Measurements from ENCODE around the gene ENDOV. TPM values are rescaled to one million over a fixed set of nuclear protein-coding genes. Genes with fewer than 3 reads are reported as not detected.

Gene ENDOV
- total RNA-seq, 1 experiment from 2014 or later, result 15.0 TPM

GRCh38 chr17:80449194-80449929 lies 34.4 kb downstream of the ENDOV start:
- DNase-seq (ENCODE audit: low read depth, low spot score), result no peak
- in situ Hi-C loops (cut with HindIII; ENCODE audit: low pct_unique_long_range_greater_than_20kb, low sequenced_read_pairs), result loop anchor here (25.0 kb wide), 2 partner anchors 88 to 188 kb away; partner anchors contain the start of gene RPTOR

- DNase-seq (ENCODE audit: low read depth, low spot score), result no peak
- in situ Hi-C loops (cut with HindIII; ENCODE audit: low pct_unique_long_range_greater_than_20kb, low sequenced_read_pairs), result loop anchor here (25.0 kb wide), 2 partner anchors 87 to 187 kb away; partner anchors contain the start of gene RPTOR
Observed at GRCh38 chr17:80449930-80450576, 35.1 kb downstream of the ENDOV start.

DNA sequence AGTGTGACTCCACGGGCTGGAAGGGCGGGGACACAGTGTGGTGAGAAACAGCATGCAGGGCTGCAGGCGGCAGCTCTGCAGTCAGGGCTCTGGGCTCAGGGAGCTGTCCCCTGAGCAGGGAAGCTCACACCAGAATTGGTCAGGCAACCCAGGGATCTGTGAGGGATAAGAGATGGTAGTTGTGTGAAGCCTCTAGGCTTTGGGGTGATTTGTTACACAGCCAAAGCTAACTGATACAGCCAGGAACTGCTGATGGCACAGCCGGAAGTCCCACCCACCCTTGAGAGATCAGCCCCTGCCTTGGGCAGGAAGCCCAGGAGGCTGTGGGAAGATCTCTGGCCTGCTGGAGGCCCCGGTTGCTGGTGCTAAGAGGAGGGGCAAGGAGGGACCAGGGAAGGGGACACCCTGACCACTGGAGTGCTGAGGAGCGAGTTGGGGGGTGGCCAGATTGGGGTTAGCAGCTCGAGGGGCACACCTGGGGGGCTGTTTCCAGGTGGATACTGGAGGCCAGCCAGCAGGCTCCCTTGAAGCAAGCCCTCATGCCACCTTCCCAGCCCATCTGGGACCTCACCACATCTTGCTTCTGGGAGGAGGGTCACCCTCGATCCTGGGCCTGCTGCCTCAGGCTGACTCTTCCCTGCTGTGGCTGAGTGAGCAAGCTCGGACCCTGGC lies 36.3 kb downstream of the ENDOV start:
- in situ Hi-C loops (cut with HindIII; ENCODE audit: low pct_unique_long_range_greater_than_20kb, low sequenced_read_pairs), result no loop called here
- DNase-seq (ENCODE audit: low read depth, low spot score), result no peak

DNA sequence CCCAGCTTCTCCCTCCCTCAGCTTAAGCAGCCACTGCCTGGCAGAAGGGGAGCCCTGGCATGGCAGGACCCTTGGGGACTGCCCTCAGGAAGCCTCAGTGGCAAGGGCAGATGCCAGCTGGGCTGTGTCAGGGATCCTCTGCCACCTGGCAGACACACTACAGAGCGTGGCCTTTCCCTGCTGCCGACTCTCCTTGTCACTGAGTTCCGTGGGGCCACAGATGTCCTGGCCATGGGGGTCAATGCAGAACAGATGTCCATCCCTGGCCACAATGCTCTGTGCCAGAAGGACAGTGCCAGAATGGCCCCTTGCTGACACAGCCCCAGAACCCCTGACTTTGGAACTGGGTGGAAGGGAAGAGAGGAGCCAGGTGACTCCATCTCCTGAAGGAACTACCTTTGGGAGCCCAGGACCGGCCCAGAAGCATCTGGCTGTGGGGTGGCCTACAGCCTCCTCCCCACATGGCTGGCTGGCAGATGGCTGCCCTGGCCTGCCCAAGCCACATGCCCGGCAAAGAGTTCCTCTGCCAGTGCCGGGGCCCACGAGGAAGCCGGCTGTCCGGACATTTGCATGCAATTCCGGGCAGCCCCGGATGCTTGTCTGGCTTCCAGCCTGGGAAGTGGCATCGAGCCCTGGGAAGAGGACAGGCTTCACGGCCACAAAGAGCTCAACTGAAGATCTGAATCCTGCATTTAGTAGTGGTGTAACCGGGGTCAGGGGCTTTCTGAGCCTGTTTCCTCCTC lies 37.4 kb downstream of the ENDOV start:
- in situ Hi-C loops (cut with HindIII; ENCODE audit: low pct_unique_long_range_greater_than_20kb, low sequenced_read_pairs), result no loop called here
- DNase-seq (ENCODE audit: low read depth, low spot score), result no peak

DNA sequence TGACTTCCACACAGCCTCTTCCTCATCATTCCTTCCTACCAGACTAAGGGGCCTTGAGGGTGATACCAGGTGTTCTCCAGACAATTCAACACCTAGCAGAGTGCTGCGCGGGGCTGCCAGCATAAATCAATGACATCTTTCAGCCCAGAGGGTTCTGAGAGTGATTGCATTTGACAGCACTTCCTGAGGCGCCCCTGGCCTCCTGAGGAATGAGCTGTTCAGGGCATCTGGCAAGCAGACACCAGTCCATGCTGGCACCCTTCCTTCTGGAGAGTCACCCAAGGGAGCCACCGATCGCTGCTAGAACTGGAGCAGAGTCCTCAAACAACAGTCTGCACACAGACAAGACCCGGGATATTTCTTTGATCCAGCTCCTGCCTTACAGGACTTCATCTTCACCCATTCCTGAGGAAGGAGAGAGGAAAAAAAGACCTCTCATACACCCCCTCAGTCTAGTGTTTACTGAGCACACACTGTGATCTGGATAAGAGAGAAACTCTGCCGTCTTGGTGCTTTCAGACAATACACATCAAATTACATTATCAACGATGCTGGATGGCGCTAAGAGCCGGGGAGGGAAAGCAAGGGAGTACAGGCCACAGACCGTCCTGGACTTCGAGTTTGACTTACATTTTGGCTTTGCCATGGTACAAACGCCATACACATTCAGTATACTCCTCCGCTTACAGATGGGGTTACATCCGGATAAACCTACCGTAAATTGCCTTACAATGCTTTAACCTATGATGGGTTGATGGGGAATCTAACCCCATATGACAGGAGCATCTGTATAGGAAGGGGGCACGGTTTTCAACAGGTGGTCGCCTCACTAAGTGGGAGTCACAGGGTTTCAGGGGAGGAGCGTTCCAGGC lies 38.4 kb downstream of the ENDOV start:
- DNase-seq (ENCODE audit: low read depth, low spot score), result no peak
- in situ Hi-C loops (cut with HindIII; ENCODE audit: low pct_unique_long_range_greater_than_20kb, low sequenced_read_pairs), result no loop called here

GRCh38 chr17:80453998-80454556 lies 39.1 kb downstream of the ENDOV start:
- in situ Hi-C loops (cut with HindIII; ENCODE audit: low pct_unique_long_range_greater_than_20kb, low sequenced_read_pairs), result no loop called here
- DNase-seq (ENCODE audit: low read depth, low spot score), result no peak

DNA sequence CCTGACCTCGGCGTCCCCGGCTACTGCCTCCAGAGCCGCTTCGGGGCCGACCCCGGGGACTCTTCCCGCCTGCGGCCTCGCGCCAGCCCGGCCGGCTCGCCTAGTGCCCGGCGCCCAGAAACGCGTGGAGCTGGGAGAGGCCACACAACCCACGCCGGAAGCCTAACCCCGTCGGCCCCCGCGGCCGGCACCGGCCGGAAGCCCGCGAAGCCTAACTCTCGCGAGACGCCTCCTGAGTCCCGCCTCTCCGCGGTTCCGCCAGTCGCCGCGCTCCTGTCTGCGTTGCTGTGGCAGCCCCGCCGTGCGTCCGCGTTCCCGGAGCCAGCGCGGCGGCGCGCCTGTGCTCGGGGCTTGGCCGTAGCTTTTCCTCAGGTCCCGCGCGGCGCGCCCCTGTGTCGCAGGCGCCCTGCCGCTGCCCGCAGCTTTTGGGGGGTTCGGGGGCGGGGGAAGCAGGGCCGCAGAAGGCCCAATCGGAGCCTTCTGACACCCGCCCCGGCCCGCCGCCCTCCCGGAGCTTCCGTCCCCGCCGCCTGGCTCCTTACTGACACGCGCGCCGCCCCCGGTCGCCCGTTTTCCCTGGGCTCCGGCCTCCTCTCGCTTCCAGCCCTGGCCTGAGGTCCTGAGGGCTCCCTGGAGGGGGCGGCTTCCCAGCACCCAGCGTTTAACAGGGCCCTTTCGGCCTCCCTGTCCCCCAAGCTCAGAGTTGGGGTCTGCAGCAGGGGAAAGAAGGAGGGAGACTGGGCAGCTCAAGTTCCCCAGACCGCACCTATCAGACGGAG lies 39.8 kb downstream of the ENDOV start:
- in situ Hi-C loops (cut with HindIII; ENCODE audit: low pct_unique_long_range_greater_than_20kb, low sequenced_read_pairs), result no loop called here
- DNase-seq (ENCODE audit: low read depth, low spot score), result peak; percentile 99

DNA sequence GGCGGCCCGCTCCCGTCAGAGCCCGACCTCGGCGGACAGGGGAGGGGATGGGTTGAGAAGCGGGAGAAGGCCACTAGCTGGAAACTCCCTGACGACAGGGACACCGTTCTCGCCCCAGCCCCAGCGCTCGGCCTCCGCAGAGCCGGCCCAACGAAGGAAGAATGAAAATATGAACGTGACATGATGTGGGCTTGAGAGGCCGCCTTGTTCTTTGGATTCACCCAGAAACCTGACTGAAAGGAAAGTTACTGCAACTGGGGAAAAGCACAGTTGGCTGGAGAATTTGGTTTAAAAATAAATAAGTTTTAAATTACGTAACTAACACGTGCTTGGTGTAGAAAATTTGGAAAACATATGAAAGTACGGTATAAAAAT lies 40.4 kb downstream of the ENDOV start:
- peak; percentile 70 for DNase-seq (ENCODE audit: low read depth, low spot score)
- in situ Hi-C loops (cut with HindIII; ENCODE audit: low pct_unique_long_range_greater_than_20kb, low sequenced_read_pairs), result no loop called here

DNA sequence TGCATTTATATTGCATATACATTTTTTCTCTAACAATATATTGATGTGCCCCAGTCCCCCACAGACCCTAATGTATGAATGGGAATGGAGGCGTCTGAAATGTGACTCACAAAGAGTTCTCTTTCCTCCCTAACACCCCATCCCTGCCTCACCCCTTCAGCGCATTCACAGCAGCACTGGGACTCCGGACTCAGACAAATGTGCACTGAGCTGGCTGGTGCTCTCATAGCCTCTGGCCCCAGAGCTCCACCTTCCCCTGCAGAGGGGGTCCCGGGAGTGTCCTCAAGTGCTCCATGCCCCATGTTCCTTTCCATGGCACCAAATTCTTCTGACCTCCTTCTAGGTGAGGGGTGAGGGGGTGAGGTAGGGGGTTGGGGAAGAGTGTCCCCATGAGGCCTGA lies 40.8 kb downstream of the ENDOV start:
- DNase-seq (ENCODE audit: low read depth, low spot score), result no peak
- in situ Hi-C loops (cut with HindIII; ENCODE audit: low pct_unique_long_range_greater_than_20kb, low sequenced_read_pairs), result no loop called here

- no peak for DNase-seq (ENCODE audit: low read depth, low spot score)
- in situ Hi-C loops (cut with HindIII; ENCODE audit: low pct_unique_long_range_greater_than_20kb, low sequenced_read_pairs), result no loop called here
Observed at GRCh38 chr17:80456465-80457235, 41.7 kb downstream of the ENDOV start.

DNA sequence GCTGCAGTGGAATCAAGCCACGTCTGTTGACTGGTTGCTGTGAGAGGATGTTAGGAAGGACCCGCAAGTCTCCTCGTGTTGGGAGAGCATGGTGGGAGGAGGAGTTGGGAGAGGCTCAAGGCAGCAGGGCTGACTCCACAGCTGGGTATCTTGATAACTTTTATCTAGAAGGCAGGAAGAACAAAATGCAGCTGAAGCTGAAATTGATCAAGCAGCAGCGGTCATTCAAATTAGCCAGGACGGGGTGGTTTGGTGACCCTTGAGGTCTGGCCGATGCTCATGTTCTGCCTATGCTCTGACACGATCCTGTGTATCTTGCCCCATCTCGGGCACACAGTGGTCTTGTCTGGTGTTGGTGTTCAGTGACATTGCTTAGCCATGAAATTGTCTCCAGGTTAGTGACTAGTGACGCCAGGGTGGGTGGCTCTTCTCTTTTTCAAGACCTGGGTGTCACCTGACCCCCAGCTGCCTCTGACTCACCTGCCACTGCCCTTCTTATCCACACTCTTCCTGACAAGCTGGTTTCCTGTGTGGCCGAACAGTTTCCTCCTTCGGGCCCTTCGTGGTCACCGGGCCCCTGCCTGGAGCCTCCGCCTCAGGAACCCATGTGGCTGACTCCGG lies 42.4 kb downstream of the ENDOV start:
- in situ Hi-C loops (cut with HindIII; ENCODE audit: low pct_unique_long_range_greater_than_20kb, low sequenced_read_pairs), result no loop called here
- DNase-seq (ENCODE audit: low read depth, low spot score), result no peak

GRCh38 chr17:80458016-80458415 lies 43.0 kb downstream of the ENDOV start:
- in situ Hi-C loops (cut with HindIII; ENCODE audit: low pct_unique_long_range_greater_than_20kb, low sequenced_read_pairs), result no loop called here
- DNase-seq (ENCODE audit: low read depth, low spot score), result no peak

DNA sequence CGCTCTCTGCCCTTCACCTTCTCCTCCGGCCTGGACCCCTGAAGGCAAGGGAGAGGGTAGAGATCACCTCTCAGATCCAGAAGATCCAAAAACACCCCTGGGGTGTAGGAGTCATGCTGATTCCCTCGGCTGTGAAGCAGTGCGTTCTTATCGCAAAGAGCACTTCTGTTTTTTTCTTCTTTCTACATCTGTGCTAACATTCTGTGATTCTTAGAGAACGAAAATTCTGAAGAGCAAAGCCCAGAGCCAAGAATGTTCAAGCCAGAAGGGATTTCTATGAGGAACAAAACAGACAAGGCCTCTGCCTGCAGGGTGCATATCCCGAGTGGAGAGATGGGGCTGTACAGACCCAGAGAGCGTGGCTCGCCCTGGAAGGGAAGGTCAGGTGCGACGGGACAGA lies 44.3 kb downstream of the ENDOV start:
- DNase-seq (ENCODE audit: low read depth, low spot score), result no peak
- in situ Hi-C loops (cut with HindIII; ENCODE audit: low pct_unique_long_range_greater_than_20kb, low sequenced_read_pairs), result no loop called here

- in situ Hi-C loops (cut with HindIII; ENCODE audit: low pct_unique_long_range_greater_than_20kb, low sequenced_read_pairs), result no loop called here
- peak; percentile 32 for DNase-seq (ENCODE audit: low read depth, low spot score)
Observed at GRCh38 chr17:80460429-80460834, 45.5 kb downstream of the ENDOV start.

GRCh38 chr17:80461528-80462160 lies 46.7 kb downstream of the ENDOV start:
- no peak for DNase-seq (ENCODE audit: low read depth, low spot score)

More at GRCh38 chr17:80461528-80462160, 46.7 kb downstream of the ENDOV start:
- in situ Hi-C loops (cut with HindIII; ENCODE audit: low pct_unique_long_range_greater_than_20kb, low sequenced_read_pairs), result no loop called here

Measured in SK-MEL-5 (cell line).